ENCODE data around the gene NECAB3. TPM values are rescaled to one million over a fixed set of nuclear protein-coding genes. Genes with fewer than 3 reads are reported as not detected.

NECAB3 gene
- total and polyA plus RNA-seq, 2 donors (not counting 3 experiments of a cell fraction or from before 2014, with no cell fraction given): 18.1 to 22.4 TPM

DNA sequence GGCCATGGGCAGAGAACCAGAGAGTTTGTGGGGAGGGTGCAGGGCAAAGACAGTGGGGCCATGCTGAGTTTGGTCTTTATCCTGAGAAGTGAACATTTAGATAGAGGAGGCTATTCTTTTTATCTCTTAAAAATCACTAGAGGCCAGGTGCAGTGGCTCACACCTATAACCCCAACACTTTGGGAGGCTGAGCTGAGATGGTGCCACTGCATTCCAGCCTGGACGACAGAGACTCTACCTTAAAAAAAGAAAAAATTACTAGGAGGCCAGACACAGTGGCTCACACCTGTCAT is 37.2 kb upstream of the NECAB3 start:
- FAIRE-seq (no peak), DNase-seq (ENCODE audit: low read depth, low spot score) (no peak)
- Histone ChIP-seq H4K20me1 (replicated peaks; ENCODE audit: control insufficient read depth, extremely low read depth, insufficient read depth, low read length) (no peaks in the 10 kb centered on the region), H3K27ac (ENCODE audit: insufficient read depth, low read depth, low read length) (no peak overlapping the region), H3K36me3 (ENCODE audit: control insufficient read depth in 2 of 2, extremely low read depth in 1 of 2, insufficient read depth in 2 of 2, low read length in 2 of 2) (peaks cover 0 to 2% of the 10 kb centered on the region in 2 experiments), H2AFZ (ENCODE audit: low read depth, low read length) (no peak overlapping the region), H3K79me2 (ENCODE audit: control insufficient read depth, insufficient read depth, low read length) (no peaks in the 10 kb centered on the region), H3K27me3 (ENCODE audit: control insufficient read depth in 2 of 2, insufficient read depth in 2 of 2, low read length in 2 of 2) (no peaks in the 10 kb centered on the region), H3K4me3 (replicated peaks in 1 of 3; ENCODE audit: insufficient read depth in 1 of 3, low read depth in 1 of 3, low read length in 3 of 3) (no peak overlapping the region), H3K9me3 (replicated peaks; ENCODE audit: control insufficient read depth, insufficient read depth, low read length) (no peaks in the 10 kb centered on the region), H3K9ac (replicated peaks; ENCODE audit: extremely low read depth, insufficient read depth, low read length) (no peak overlapping the region), H3K9me1 (replicated peaks; ENCODE audit: control insufficient read depth, extremely low read depth, insufficient read depth, low read length) (no peaks in the 10 kb centered on the region), H3K4me2 (ENCODE audit: insufficient read depth, low read length) (no peak overlapping the region), H3K4me1 (ENCODE audit: control insufficient read depth, extremely low read depth, insufficient read depth, low read length) (no peaks in the 10 kb centered on the region)
- ChIA-PET POLR2A (no interaction called here), CTCF (no interaction called here)
- intact Hi-C loops (cut with micrococcal nuclease) (no loop called here), dilution Hi-C loops (cut with MboI; ENCODE audit: extremely low pct_ligation_motif_present, low sequenced_read_pairs) (no loop called here)
- no peak for TF ChIP-seq FOS (IDR thresholded peaks at IDR 0.05; ENCODE audit: borderline replicate concordance, insufficient read depth, low read length)
- no peak for TF ChIP-seq GATA2 (IDR thresholded peaks at IDR 0.05; ENCODE audit: insufficient read depth, insufficient read length, low read depth, low read length)
- TF ChIP-seq, protein P1, sequence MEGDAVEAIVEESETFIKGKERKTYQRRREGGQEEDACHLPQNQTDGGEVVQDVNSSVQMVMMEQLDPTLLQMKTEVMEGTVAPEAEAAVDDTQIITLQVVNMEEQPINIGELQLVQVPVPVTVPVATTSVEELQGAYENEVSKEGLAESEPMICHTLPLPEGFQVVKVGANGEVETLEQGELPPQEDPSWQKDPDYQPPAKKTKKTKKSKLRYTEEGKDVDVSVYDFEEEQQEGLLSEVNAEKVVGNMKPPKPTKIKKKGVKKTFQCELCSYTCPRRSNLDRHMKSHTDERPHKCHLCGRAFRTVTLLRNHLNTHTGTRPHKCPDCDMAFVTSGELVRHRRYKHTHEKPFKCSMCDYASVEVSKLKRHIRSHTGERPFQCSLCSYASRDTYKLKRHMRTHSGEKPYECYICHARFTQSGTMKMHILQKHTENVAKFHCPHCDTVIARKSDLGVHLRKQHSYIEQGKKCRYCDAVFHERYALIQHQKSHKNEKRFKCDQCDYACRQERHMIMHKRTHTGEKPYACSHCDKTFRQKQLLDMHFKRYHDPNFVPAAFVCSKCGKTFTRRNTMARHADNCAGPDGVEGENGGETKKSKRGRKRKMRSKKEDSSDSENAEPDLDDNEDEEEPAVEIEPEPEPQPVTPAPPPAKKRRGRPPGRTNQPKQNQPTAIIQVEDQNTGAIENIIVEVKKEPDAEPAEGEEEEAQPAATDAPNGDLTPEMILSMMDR (IDR thresholded peaks at IDR 0.05; ENCODE audit: extremely low read depth in 1 of 2, insufficient read depth in 1 of 2, low read depth in 1 of 2, low read length in 2 of 2): no peak
- no peak for TF ChIP-seq POLR2AphosphoS5 (IDR thresholded peaks at IDR 0.05; ENCODE audit: insufficient read depth, low read depth, low read length)
- TF ChIP-seq EZH2 (IDR thresholded peaks at IDR 0.05; ENCODE audit: borderline replicate concordance, low read depth, low read length, severe bottlenecking): no peak
- no peak for TF ChIP-seq POLR2A (IDR thresholded peaks at IDR 0.05; ENCODE audit: low read depth, low read length)
- no peak for TF ChIP-seq JUN (IDR thresholded peaks at IDR 0.05; ENCODE audit: borderline replicate concordance, insufficient read depth, insufficient read length, low read depth)
- TF ChIP-seq MYC (IDR thresholded peaks at IDR 0.05; ENCODE audit: low read depth, low read length): no peak
- TF ChIP-seq, protein P2, sequence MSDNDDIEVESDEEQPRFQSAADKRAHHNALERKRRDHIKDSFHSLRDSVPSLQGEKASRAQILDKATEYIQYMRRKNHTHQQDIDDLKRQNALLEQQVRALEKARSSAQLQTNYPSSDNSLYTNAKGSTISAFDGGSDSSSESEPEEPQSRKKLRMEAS (IDR thresholded peaks at IDR 0.05; ENCODE audit: insufficient read depth, insufficient read length): no peak
- BruUV-seq (replicated peaks): no TSS peak

Measured in endothelial cell of umbilical vein (primary cell).